Progenitor cell of endocrine pancreas (in vitro differentiated cells): ENCODE data around the gene UAP1. TPM values are rescaled to one million over a fixed set of nuclear protein-coding genes. Genes with fewer than 3 reads are reported as not detected.

Experiments
- DNase-seq: peaks from one replicate; pipeline ENCODE4 v3.0.0; 2021; ENCODE audit warnings: low spot score; ENCODE audit not compliant: unreplicated experiment
- H3K27ac Mint-ChIP-seq: 2 replicates; pipeline ENCODE4 v1.8.0; 2021; ENCODE audit warnings: mild to moderate bottlenecking, moderate library complexity, mixed read lengths
- H3K27me3 Mint-ChIP-seq: 2 replicates; pipeline ENCODE4 v1.8.0; 2021; ENCODE audit warnings: mixed read lengths
- H3K36me3 Mint-ChIP-seq: 2 replicates; pipeline ENCODE4 v1.8.0; 2022; ENCODE audit warnings: mixed read lengths; ENCODE audit not compliant: insufficient read depth
- H3K4me1 Mint-ChIP-seq: 2 replicates; pipeline ENCODE4 v1.8.0; 2021; ENCODE audit warnings: low read depth, mixed read lengths
- H3K4me3 Mint-ChIP-seq: 2 replicates; pipeline ENCODE4 v1.8.0; 2021; ENCODE audit warnings: low read depth, mild to moderate bottlenecking, moderate library complexity, mixed read lengths
- H3K9me3 Mint-ChIP-seq: 2 replicates; pipeline ENCODE4 v1.8.0; 2021; ENCODE audit warnings: low read depth, mixed read lengths
- total RNA-seq: library from RNA; stranded (reverse); gene quantifications from 2 replicates; pipeline ENCODE4 v1.2.1, GENCODE V29; 2021
- TF ChIP-seq, protein P1 (sequence below): fragments of 200-600 bp; sonication (generic); IDR thresholded peaks from one replicate; pipeline ENCODE4 v1.5.0; 2021; ENCODE audit warnings: antibody characterized with exemption, mild to moderate bottlenecking; ENCODE audit not compliant: unreplicated experiment

UAP1 gene
- total RNA-seq, 1 donor from 2014 or later, result 30.8 TPM

DNA sequence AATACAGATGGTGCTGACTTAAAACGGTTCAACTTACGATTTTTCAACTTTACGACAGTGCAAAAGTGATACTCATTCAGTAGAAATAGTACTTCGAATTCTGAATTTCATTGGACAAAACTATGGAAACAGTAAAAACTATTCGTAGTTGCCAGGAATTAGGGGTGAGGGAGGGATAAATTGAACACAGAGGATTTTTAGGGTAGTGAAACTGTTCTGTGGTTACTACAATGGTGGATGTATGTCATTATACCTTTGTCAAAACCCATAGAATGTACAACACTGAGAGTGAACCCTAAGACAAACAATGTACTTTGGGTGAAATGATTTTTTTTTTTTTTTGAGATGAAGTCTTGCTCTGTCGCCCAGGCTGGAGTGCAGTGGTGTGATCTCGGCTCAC lies 78.2 kb downstream of the UAP1 start:
- Mint-ChIP-seq H3K27ac (no peak overlapping the region), H3K4me1 (peaks cover 5% of the 10 kb centered on the region), H3K4me3 (no peak overlapping the region), H3K36me3 (no peaks in the 10 kb centered on the region), H3K27me3 (no peaks in the 10 kb centered on the region), H3K9me3 (no peaks in the 10 kb centered on the region)
- no peak for DNase-seq
- TF ChIP-seq, protein P1, sequence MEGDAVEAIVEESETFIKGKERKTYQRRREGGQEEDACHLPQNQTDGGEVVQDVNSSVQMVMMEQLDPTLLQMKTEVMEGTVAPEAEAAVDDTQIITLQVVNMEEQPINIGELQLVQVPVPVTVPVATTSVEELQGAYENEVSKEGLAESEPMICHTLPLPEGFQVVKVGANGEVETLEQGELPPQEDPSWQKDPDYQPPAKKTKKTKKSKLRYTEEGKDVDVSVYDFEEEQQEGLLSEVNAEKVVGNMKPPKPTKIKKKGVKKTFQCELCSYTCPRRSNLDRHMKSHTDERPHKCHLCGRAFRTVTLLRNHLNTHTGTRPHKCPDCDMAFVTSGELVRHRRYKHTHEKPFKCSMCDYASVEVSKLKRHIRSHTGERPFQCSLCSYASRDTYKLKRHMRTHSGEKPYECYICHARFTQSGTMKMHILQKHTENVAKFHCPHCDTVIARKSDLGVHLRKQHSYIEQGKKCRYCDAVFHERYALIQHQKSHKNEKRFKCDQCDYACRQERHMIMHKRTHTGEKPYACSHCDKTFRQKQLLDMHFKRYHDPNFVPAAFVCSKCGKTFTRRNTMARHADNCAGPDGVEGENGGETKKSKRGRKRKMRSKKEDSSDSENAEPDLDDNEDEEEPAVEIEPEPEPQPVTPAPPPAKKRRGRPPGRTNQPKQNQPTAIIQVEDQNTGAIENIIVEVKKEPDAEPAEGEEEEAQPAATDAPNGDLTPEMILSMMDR, result no peak

DNA sequence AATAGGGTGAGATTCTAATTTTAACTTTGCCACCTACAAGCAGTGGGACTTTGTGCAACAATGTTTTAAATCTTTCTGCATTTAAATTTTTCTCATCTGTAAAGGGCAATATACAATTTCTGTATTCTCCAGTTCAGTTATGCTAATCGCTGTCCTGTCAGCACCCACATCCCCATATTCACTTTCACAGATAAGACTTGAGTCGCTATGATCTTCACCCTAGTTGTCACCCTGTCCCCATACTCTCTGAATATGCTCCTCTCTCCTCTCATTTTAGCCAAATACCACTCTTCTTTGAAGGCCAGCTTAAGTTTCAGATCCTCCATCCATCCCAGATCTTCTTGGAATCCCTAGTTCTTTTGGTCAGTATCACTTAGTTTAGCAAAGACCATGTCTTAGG lies 79.6 kb downstream of the UAP1 start:
- no peak overlapping the region for H3K4me3 Mint-ChIP-seq
- no peak overlapping the region for H3K27ac Mint-ChIP-seq
- DNase-seq, result no peak
- TF ChIP-seq, protein P1, result no peak
- no peaks in the 10 kb centered on the region for H3K9me3 Mint-ChIP-seq
- no peaks in the 10 kb centered on the region for H3K4me1 Mint-ChIP-seq
- H3K27me3 Mint-ChIP-seq, result no peaks in the 10 kb centered on the region
- H3K36me3 Mint-ChIP-seq, result no peaks in the 10 kb centered on the region

DNA sequence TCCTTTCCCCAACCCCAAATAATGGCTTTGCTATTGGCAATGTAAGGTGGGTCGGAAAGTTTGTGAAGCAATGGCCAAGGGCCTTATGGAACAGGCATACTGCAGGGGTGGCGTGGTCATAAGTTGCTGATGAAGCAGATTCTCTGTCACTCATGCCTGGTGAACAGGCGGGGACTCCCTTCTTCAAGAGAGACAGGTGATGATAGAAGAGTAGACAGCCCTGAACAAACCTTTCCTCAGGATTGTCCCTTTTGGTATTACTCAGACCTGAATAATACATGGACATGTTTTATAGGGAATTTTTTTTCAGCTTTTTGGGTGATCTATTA lies 83.4 kb downstream of the UAP1 start:
- TF ChIP-seq, protein P1, result no peak
- Mint-ChIP-seq H3K36me3 (no peaks in the 10 kb centered on the region), H3K4me1 (no peaks in the 10 kb centered on the region), H3K27ac (no peak overlapping the region), H3K27me3 (peaks cover 5% of the 10 kb centered on the region), H3K4me3 (no peak overlapping the region), H3K9me3 (no peaks in the 10 kb centered on the region)
- DNase-seq, result no peak

- H3K4me1 Mint-ChIP-seq, result no peaks in the 10 kb centered on the region
Observed at GRCh38 chr1:162645666-162646065, 84.1 kb downstream of the UAP1 start.

GRCh38 chr1:162649583-162649982 lies 88.1 kb downstream of the UAP1 start:
- DNase-seq, result no peak
- no peak overlapping the region for H3K4me3 Mint-ChIP-seq
- TF ChIP-seq, protein P1, result no peak

More at GRCh38 chr1:162645666-162646065, 84.1 kb downstream of the UAP1 start:
- H3K36me3 Mint-ChIP-seq, result no peaks in the 10 kb centered on the region
- H3K27ac Mint-ChIP-seq, result no peak overlapping the region
- H3K4me3 Mint-ChIP-seq, result no peak overlapping the region
- no peaks in the 10 kb centered on the region for H3K9me3 Mint-ChIP-seq
- DNase-seq, result no peak
- TF ChIP-seq, protein P1, result no peak
- H3K27me3 Mint-ChIP-seq, result peaks cover 5% of the 10 kb centered on the region

More at GRCh38 chr1:162649583-162649982, 88.1 kb downstream of the UAP1 start:
- H3K4me1 Mint-ChIP-seq, result no peaks in the 10 kb centered on the region
- peaks cover 5% of the 10 kb centered on the region for H3K27me3 Mint-ChIP-seq
- no peak overlapping the region for H3K27ac Mint-ChIP-seq
- no peaks in the 10 kb centered on the region for H3K9me3 Mint-ChIP-seq
- no peaks in the 10 kb centered on the region for H3K36me3 Mint-ChIP-seq

Other genes with a start within 250 kb of the UAP1 start
- gene SPATA46, start 184.9 kb upstream of the UAP1 start, total RNA-seq, result not detected in 2 replicates
- 5.1 and 6.5 TPM in 2 replicates for gene C1orf226, start 180.0 kb upstream of the UAP1 start, total RNA-seq
- not detected in 2 replicates for gene SH2D1B, start 149.6 kb upstream of the UAP1 start, total RNA-seq
- 21.5 and 22.9 TPM in 2 replicates for gene UHMK1, start 63.9 kb upstream of the UAP1 start, total RNA-seq
- gene DDR2, start 70.7 kb downstream of the UAP1 start, total RNA-seq, result 1.2 and 1.7 TPM in 2 replicates
- gene HSD17B7, start 229.0 kb downstream of the UAP1 start, total RNA-seq, result 50.1 and 51.7 TPM in 2 replicates